ENCODE data around the gene RSPO3. TPM values are rescaled to one million over a fixed set of nuclear protein-coding genes. Genes with fewer than 3 reads are reported as not detected.

Gene RSPO3
- total and polyA plus RNA-seq, 2 donors (not counting 1 experiment from before 2014, with no cell fraction given): 0.85 to 12.4 TPM

GRCh38 chr6:127115746-127116145 is 2.7 kb upstream of the RSPO3 start:
- no peaks in the 10 kb centered on the region for H3K36me3 ChIP-seq (ENCODE audit: control insufficient read depth, insufficient read depth, low read length)
- no peak overlapping the region for H3K9ac ChIP-seq (ENCODE audit: insufficient read depth, low read length)
- H2AFZ ChIP-seq (ENCODE audit: low read length): no peak overlapping the region
- peaks cover 27% of the 10 kb centered on the region for H3K27me3 ChIP-seq (ENCODE audit: control insufficient read depth, insufficient read depth, low read length)
- H4K20me1 ChIP-seq (ENCODE audit: control insufficient read depth, extremely low read depth, insufficient read depth, low read length): no peaks in the 10 kb centered on the region
- no peak for DNase-seq (ENCODE audit: low read depth in 2 of 2)
- H3K4me3 ChIP-seq (replicated peaks in 1 of 4; ENCODE audit: control extremely low read depth in 1 of 4, insufficient read depth in 1 of 4, low read depth in 3 of 4, low read length in 4 of 4): no peak overlapping the region
- H3K4me1 ChIP-seq (ENCODE audit: control insufficient read depth, extremely low read depth, insufficient read depth, low read length): peaks cover under 1% of the 10 kb centered on the region
- TF ChIP-seq EZH2 (IDR thresholded peaks at IDR 0.05; ENCODE audit: low read length, missing control alignments): no peak
- TF ChIP-seq CTCF (conservative IDR thresholded peaks at IDR 0.05 in 1 of 2, IDR thresholded peaks at IDR 0.05 in 1 of 2; ENCODE audit: low read depth in 1 of 2, low read length in 2 of 2): no peak
- no peaks in the 10 kb centered on the region for H3K79me2 ChIP-seq (ENCODE audit: control insufficient read depth, insufficient read depth, low read length)
- no peaks in the 10 kb centered on the region for H3K9me3 ChIP-seq (ENCODE audit: control insufficient read depth, insufficient read depth, low read depth, low read length)
- H3K4me2 ChIP-seq (ENCODE audit: extremely low read depth, insufficient read depth, low read length): no peak overlapping the region
- no peak overlapping the region for H3K27ac ChIP-seq (ENCODE audit: insufficient read depth, low read length)

- no peaks in the 10 kb centered on the region for H3K36me3 ChIP-seq (ENCODE audit: control insufficient read depth, insufficient read depth, low read length)
- H3K79me2 ChIP-seq (ENCODE audit: control insufficient read depth, insufficient read depth, low read length): no peaks in the 10 kb centered on the region
- no peak for DNase-seq (ENCODE audit: low read depth in 2 of 2)
- H3K4me1 ChIP-seq (ENCODE audit: control insufficient read depth, extremely low read depth, insufficient read depth, low read length): peaks cover 2% of the 10 kb centered on the region
- peaks cover 34% of the 10 kb centered on the region for H3K27me3 ChIP-seq (ENCODE audit: control insufficient read depth, insufficient read depth, low read length)
- H2AFZ ChIP-seq (ENCODE audit: low read length): no peak overlapping the region
- peak overlapping the region; percentile 79 for H3K4me2 ChIP-seq (ENCODE audit: extremely low read depth, insufficient read depth, low read length)
- no peak overlapping the region for H3K9ac ChIP-seq (ENCODE audit: insufficient read depth, low read length)
- TF ChIP-seq EZH2 (IDR thresholded peaks at IDR 0.05; ENCODE audit: low read length, missing control alignments): no peak
- no peak for TF ChIP-seq CTCF (conservative IDR thresholded peaks at IDR 0.05 in 1 of 2, IDR thresholded peaks at IDR 0.05 in 1 of 2; ENCODE audit: low read depth in 1 of 2, low read length in 2 of 2)
- no peaks in the 10 kb centered on the region for H3K9me3 ChIP-seq (ENCODE audit: control insufficient read depth, insufficient read depth, low read depth, low read length)
- H3K4me3 ChIP-seq (replicated peaks in 1 of 4; ENCODE audit: control extremely low read depth in 1 of 4, insufficient read depth in 1 of 4, low read depth in 3 of 4, low read length in 4 of 4): peak overlapping the region; percentile 38 to 62 (median 59)
- H4K20me1 ChIP-seq (ENCODE audit: control insufficient read depth, extremely low read depth, insufficient read depth, low read length): no peaks in the 10 kb centered on the region
- H3K27ac ChIP-seq (ENCODE audit: insufficient read depth, low read length): no peak overlapping the region
Measured at GRCh38 chr6:127117979-127118297, 533 bp upstream of the RSPO3 start.

GRCh38 chr6:127119102-127120022 is 891 bp downstream of the RSPO3 start:
- Histone ChIP-seq H3K9me3 (ENCODE audit: control insufficient read depth, insufficient read depth, low read depth, low read length) (no peaks in the 10 kb centered on the region), H3K4me1 (ENCODE audit: control insufficient read depth, extremely low read depth, insufficient read depth, low read length) (peaks cover 2% of the 10 kb centered on the region), H2AFZ (ENCODE audit: low read length) (peak overlapping the region; percentile 28), H3K36me3 (ENCODE audit: control insufficient read depth, insufficient read depth, low read length) (no peaks in the 10 kb centered on the region), H3K4me2 (ENCODE audit: extremely low read depth, insufficient read depth, low read length) (peak overlapping the region; percentile 93), H3K79me2 (ENCODE audit: control insufficient read depth, insufficient read depth, low read length) (no peaks in the 10 kb centered on the region), H3K4me3 (replicated peaks in 1 of 4; ENCODE audit: control extremely low read depth in 1 of 4, insufficient read depth in 1 of 4, low read depth in 3 of 4, low read length in 4 of 4) (peak overlapping the region; percentile 30 to 67 (median 60)), H3K27me3 (ENCODE audit: control insufficient read depth, insufficient read depth, low read length) (peaks cover 32% of the 10 kb centered on the region), H3K9ac (ENCODE audit: insufficient read depth, low read length) (peak overlapping the region; percentile 32), H4K20me1 (ENCODE audit: control insufficient read depth, extremely low read depth, insufficient read depth, low read length) (no peaks in the 10 kb centered on the region), H3K27ac (ENCODE audit: insufficient read depth, low read length) (no peak overlapping the region)
- peak in 1 of 2 donors; percentile 14 for DNase-seq (ENCODE audit: low read depth in 2 of 2)
- TF ChIP-seq EZH2 (IDR thresholded peaks at IDR 0.05; ENCODE audit: low read length, missing control alignments) (peak; percentile 88), CTCF (conservative IDR thresholded peaks at IDR 0.05 in 1 of 2, IDR thresholded peaks at IDR 0.05 in 1 of 2; ENCODE audit: low read depth in 1 of 2, low read length in 2 of 2) (no peak)
